ENCODE data around the gene NEO1. TPM values are rescaled to one million over a fixed set of nuclear protein-coding genes. Genes with fewer than 3 reads are reported as not detected.
A peak's percentile ranks its signal among the peaks of the same experiment; 100 is the strongest.

NEO1 gene
- total RNA-seq, 1 donor from 2014 or later = 21.8 TPM

GRCh38 chr15:73047882-73048281 lies 4.4 kb upstream of the NEO1 start:
- no peak for TF ChIP-seq CTCF (IDR thresholded peaks at IDR 0.05)
- DNase-seq (ENCODE audit: low spot score in 2 of 2) = no peak
- H3K27ac ChIP-seq = no peak overlapping the region
- H3K4me3 ChIP-seq = no peak overlapping the region
- intact Hi-C loops (cut with DNase I) = no loop called here
- no peaks in the 10 kb centered on the region for H3K27me3 ChIP-seq
- no peaks in the 10 kb centered on the region for H3K4me1 ChIP-seq
- H3K9me3 ChIP-seq = no peaks in the 10 kb centered on the region
- no peaks in the 10 kb centered on the region for H3K36me3 ChIP-seq

DNA sequence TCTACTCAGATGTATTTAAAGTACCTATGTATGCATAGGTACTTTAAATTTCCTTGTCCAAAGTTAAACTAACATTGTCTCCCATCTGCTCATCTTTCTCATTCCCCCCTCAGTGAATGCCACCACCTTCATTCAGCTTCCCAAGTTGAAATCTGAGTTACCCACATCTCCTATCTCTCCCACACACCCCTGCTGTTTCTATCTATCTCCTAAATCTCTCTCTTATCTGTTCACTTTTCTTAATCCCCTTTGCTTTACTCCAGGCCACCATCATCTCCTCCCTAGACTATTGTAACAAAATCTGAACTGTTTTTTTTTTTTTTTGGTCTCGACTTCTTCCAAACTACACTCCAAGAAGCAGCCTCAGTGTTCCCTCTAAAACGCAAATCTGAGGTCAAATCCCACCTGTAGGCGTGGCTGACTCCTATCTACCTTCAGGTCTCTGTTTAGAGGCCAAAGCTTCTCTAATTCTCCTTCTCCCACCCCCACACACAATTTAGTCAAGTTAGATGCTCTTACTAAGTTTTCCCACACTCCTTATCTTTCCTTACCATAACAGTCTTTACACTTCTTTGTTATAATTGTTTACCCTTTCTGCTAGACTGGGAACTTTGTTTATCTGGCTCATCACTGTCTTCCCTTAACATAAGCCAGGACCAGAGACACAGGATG lies 3.5 kb upstream of the NEO1 start:
- Histone ChIP-seq H3K4me1 (no peaks in the 10 kb centered on the region), H3K27me3 (no peaks in the 10 kb centered on the region), H3K36me3 (no peaks in the 10 kb centered on the region), H3K9me3 (no peaks in the 10 kb centered on the region), H3K4me3 (no peak overlapping the region), H3K27ac (no peak overlapping the region)
- no peak for DNase-seq (ENCODE audit: low spot score in 2 of 2)
- TF ChIP-seq CTCF (IDR thresholded peaks at IDR 0.05) = no peak
- intact Hi-C loops (cut with DNase I) = no loop called here

- TF ChIP-seq CTCF (IDR thresholded peaks at IDR 0.05) = no peak
- H3K4me1 ChIP-seq = no peaks in the 10 kb centered on the region
- no peaks in the 10 kb centered on the region for H3K36me3 ChIP-seq
- no peaks in the 10 kb centered on the region for H3K9me3 ChIP-seq
- DNase-seq (ENCODE audit: low spot score in 2 of 2) = no peak
- H3K27ac ChIP-seq = no peak overlapping the region
- intact Hi-C loops (cut with DNase I) = loop anchor here (5.0 kb wide), 1 partner anchor 147 kb away; no protein-coding TSS in a partner anchor
- H3K4me3 ChIP-seq = no peak overlapping the region
- no peaks in the 10 kb centered on the region for H3K27me3 ChIP-seq
These were observed 2.6 kb upstream of the NEO1 start for GRCh38 chr15:73049564-73050215.

- Histone ChIP-seq H3K27me3 (no peaks in the 10 kb centered on the region), H3K27ac (peak overlapping the region; percentile 89 to 91), H3K9me3 (no peaks in the 10 kb centered on the region), H3K4me3 (peak overlapping the region; percentile 74 to 87), H3K4me1 (no peaks in the 10 kb centered on the region), H3K36me3 (no peaks in the 10 kb centered on the region)
- DNase-seq (ENCODE audit: low spot score in 2 of 2) = no peak
- no peak for TF ChIP-seq CTCF (IDR thresholded peaks at IDR 0.05)
- intact Hi-C loops (cut with DNase I) = loop anchor here (5.0 kb wide), 1 partner anchor 148 kb away; no protein-coding TSS in a partner anchor
These were observed 1.5 kb upstream of the NEO1 start for GRCh38 chr15:73050561-73051295.

DNA sequence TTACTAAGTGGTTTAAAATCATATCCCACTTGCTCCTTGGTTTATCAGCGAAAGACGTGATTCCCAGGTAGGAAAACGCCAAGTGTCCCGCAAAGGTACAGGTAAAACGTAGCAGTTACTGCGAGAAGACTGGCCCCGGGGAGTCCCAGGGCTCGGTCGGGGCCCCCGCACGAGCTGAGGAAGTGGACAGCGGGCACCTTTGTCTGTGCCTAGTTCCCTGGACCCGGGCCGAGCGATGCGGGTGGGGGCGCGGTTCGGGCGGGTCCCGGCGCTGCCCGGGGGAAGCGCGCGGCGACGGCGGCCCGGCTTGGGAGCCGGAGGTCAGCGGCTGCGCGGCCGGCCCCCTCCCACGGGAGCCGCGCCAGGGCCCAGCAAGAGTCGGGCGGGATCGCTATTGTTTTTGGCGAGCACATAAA lies 864 bp upstream of the NEO1 start:
- intact Hi-C loops (cut with DNase I) = loop anchor here (5.0 kb wide), 1 partner anchor 149 kb away; no protein-coding TSS in a partner anchor
- peak in 1 of 2 donors; percentile 77 for DNase-seq (ENCODE audit: low spot score in 2 of 2)

More for the DNA sequence above, 864 bp upstream of the NEO1 start:
- no peak for TF ChIP-seq CTCF (IDR thresholded peaks at IDR 0.05)
- Histone ChIP-seq H3K27ac (peak overlapping the region; percentile 89 to 91), H3K4me3 (peak overlapping the region; percentile 74 to 87), H3K4me1 (no peaks in the 10 kb centered on the region), H3K36me3 (no peaks in the 10 kb centered on the region), H3K9me3 (no peaks in the 10 kb centered on the region), H3K27me3 (no peaks in the 10 kb centered on the region)
